HG03280 (cell line): Measurements from ENCODE around the gene RAB6A.
"Not testable (repeated sequence)": the region's sequence is repeated elsewhere in the genome, so short reads cannot be mapped to it uniquely, and the experiment has no call there.

Experiments used
- ATAC-seq: cut with Tn5 transposase; IDR thresholded peaks from one replicate; pipeline ENCODE4 v1.9.1; 2021; ENCODE audit warnings: mild to moderate bottlenecking, moderate library complexity; ENCODE audit not compliant: unreplicated experiment

Gene RAB6A

DNA sequence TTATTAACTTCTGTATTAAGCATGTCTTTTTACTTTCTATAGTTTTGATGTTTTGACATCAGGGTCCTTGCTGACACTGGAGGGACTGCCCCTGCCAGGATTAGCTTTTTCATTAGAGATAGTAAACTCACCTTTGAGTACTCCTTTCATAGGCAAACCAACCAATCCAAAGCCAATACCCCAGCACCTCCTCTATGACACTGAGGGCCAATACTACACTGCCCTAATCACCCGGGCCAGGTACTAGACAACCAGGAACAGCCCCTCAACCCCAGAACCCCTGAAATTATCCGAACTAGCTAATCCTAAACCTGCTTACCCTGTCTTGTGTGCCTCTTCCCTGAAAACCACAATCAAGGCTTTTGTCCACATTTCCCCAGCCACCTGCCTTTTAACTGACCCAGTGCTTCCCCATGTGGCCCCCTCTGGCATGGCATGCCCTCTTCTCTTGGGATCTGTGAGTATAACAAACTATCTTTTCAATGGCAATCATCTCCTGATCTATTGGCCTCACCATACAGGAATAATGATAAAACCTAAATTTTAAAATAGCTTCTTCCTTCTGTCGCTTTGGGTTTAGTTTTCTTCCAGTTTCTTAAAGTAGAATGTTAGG lies 31.2 kb downstream of the RAB6A start:
- ATAC-seq = no peak

DNA sequence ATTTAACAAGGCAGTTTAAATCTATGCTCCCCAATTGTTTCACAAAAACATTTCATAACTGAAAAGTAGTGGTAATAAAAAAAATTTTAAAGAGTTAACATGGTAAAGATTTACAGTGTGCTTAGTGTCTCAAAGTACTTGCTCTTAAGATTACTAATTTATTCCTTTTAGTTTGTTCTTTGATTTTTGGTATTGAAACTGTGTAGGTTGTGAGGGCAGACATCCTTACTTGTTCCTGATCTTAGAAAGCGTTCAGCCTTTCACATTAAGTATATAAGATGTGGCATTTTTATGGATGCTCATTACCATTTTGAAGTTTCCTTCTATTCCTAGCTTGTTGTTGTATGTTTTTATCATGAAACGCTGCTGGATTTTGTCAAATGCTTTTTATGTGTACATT lies 32.9 kb downstream of the RAB6A start:
- no peak for ATAC-seq

DNA sequence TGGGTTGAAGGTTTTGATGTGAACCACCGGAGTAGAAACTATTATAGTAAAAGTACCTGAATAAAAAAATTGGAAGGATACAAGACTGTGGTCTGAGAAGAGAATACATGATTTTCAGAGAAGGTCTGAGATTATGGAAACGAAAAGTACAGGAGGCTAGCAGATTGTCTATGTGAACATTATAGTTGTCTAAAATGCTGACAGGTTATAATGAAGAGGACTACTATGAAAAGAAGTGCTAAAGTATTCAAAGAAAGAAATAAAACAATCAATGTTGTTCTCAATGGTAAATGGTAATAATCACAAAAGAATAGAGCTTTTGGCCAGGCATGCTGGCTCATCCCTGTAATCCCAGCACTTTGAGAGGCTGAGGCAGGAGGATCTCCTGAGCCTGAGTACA lies 34.0 kb downstream of the RAB6A start:
- ATAC-seq = no peak

DNA sequence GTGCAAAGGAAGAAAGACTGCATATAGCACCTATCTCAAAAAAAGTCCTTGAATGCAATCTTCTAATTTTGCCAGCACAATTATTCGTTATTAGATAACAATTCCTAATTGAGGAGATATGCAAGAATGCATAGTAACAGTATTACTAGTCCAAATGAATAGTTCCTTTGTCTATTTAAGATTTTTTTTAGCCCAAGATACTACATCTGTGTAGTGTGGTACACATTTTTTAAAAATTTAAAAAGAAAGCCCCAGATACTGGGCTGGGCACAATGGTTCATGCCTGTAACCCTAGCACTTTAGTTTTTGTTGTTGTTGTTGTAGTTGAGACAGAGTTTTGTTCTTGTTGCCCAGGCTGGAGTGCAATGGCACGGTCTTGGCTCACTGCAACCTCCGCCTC lies 43.7 kb downstream of the RAB6A start:
- ATAC-seq = no peak

DNA sequence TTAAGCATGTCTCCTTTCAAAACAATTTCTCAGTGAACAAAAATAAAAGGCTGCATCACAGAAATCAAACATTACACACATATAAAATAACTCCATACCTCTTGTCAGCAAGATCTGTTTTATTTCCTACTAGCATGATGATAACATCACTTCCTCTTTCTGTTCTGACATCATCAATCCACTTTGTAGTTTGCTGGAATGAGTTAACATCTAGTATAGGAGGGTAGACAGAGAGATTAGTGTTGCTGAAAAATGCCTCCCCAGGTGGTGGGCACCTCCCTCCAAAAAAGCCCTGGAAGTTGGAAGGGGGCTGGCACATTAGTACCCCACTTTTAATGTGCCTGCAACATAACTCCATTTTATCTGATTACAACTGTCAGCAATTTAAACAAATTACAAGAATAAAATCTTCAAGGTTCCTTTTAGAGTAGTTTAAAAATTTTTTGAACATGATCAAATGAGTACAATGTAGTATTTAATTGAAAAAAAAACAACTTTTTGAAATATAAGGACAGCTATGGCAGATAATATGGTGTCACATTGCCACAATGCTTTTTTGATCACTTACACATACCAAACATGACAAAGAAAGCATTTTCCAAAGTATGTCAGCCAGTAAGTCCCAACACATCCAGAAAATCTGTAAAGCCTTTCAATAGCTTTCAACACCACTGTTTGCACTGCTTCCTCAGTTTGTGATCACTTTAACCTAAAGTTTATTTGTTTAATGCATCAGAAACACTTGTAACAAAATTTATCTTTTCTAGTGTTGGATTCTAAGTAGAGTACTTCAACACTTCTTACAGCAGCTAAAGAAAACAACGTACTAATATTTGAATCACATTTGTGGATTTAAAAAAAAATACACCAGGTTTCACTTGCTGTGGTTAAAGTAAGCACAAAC lies 44.5 kb downstream of the RAB6A start:
- no peak for ATAC-seq

DNA sequence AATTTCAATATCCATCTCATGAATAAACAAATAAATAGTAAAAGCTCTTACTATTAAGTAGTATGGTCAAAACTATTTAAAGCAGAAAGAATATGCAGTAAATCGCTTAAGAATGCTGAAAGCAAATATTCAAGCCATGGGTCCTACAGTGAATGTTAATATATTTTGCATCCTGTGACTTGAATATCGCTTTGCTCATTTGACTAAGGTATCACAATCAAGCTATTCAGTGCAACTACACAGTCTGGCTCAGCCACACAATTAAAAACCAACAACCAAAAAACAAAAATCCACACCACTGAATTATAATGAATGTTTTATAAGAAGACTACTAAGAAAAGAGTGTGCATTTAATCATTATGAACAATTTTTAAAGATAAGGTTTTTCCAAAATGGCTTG lies 45.3 kb downstream of the RAB6A start:
- no peak for ATAC-seq

DNA sequence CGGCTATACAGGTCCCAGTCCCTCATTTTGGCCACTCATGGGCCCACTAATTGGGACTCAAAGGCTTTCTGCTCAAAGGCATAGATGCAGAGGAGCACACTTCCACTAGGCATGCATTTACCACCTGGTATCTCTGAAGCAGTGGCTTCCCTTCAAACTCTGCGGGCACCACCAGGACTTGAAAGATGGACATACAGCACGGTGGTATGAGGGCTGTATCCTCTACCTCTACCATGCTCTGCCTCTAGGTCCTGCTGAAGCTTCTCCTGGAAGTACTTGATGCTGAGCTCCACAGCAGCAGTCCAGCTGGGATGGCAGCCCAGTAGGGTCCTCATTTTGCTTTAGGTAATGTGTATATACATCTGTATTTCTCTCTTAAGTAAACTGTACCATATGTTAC lies 49.9 kb downstream of the RAB6A start:
- ATAC-seq = no peak

DNA sequence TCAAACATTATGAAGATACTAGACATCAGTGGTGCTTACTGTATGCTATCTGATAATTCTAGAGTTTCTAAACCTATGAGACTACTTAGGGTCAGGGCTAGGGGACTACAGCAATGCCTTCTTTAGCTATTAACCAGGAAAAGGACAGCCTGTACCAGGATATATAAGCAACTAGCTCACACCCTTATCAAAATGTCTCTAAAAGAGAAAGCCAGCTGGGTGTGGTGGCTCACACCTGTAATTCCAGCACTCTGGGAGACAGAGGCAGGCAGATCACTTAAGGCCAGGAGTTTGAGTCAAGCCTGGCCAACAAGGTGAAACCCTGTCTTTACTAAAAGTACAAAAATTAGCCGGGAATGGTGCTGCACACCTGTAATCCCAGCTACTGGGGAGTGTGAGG lies 55.8 kb downstream of the RAB6A start:
- ATAC-seq = no peak

DNA sequence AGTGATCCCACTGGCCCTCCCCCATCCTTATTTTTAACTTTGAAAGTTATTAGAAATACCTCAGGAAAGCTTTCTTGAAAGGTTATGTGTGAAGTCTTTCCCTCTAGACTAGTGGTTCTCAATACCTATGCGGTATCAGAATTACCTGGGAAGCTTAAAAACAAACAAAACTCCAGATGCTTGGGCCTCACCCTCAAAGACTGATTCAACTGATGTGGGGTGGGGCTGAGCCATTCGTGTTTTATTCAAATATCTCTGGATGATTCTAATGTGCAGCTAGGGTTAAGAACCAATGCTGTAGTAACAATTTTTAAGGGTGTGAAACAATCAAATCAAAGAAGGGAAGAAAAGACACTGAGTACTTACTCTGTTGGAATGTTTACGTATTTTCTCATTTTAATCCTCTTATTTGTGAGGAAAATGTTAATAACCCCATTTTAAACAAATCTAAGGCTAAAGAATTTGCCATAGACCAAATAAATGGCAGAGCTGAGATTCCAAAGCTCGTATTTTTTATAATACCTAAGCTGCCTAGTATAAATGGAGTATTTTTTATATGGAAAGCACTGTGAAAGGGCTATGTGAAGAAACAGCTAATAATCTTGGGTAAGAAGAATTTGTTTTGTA lies 66.9 kb downstream of the RAB6A start:
- ATAC-seq = no peak

DNA sequence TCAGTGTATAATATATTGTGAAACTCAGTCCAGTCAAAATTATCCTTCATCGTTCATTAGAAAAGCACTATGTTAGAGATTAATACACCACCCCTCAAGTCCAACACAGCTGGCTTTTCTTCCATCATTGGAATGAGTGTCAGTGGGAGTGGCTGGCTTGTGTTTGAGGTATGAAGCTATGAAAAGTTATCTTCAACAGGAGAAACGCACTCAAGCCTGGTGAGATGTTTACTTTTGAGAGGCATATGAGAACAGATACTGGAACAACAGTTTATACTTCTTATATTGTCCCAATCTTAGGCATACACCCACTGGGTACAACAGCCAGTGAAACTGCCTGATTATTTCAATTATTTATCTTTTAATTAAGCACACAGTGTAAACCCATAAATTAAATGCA lies 80.2 kb downstream of the RAB6A start:
- no peak for ATAC-seq

DNA sequence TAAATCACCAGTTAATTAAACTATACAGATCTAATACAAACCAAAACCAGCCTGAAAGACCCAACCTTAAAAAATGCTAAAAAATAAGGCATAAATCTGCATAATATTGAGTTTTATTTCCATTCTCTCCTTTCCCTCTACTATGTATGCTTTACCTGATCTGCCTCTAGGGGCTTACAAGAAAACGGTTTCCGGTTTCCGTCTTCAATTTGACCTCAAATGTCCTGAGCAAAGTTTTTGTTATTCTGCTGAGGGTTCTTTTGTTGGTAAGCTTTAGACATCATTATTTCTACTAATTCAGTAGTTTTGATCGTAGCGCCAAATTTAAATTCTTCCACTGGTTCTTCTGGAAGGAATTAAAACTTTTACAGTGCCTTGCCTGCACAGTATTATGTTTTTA lies 84.3 kb downstream of the RAB6A start:
- not testable (repeated sequence) for ATAC-seq

DNA sequence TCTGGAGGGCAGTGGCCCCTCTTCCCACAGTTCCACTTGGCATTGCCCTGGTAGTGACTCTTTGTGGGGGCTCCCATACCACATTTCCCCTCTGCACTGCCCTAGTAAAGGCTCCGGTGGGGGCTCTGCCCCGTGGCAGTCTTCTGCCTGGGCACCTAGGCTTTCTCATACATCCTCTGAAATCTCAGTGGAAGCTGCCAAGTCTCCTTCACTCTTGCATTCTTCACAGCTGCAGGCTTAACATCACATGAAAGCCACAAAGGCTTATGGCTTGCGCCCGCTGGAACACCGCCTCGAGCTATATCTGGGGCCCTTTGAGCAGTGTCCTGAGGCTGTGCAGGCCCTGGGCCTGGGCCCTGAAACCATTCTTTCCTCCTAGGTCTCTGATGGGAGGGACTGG lies 89.2 kb downstream of the RAB6A start:
- ATAC-seq = no peak

DNA sequence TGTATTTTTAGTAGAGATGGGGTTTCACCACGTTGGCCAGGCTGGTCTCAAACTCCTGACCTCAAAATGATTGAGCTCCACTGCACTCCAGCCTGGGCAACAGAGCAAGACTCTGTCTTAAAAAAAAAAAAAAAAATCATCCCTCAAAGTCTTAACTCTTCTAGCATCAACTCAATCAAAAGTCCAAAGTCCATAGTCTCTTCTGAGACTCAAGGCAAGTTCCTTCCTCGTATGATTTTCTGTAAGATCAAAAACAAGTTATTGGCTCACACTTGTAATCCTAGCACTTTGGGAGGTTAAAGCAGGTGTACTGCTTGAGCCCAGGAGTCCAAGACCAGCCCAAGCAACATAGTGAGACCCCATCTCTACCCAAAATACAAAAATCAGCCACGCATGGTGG lies 90.1 kb downstream of the RAB6A start:
- ATAC-seq = no peak

DNA sequence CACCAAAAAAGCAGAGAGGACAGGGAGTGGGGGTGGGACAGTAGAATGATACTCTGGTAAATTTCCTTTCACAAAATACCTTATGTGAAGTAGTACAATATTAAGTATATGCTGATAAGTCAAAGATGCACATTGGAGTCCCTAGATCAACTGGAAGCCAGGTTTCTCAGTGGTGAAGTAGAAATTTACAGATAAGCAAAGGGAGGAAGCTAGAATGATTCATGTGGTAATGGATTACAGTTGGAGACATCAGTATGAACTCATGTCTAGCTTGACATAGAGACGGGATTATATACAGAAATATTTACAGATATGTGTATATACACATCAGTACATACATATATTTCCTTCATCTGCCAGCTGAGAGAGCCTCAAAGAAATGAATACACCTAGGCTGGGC lies 93.0 kb downstream of the RAB6A start:
- no peak for ATAC-seq

DNA sequence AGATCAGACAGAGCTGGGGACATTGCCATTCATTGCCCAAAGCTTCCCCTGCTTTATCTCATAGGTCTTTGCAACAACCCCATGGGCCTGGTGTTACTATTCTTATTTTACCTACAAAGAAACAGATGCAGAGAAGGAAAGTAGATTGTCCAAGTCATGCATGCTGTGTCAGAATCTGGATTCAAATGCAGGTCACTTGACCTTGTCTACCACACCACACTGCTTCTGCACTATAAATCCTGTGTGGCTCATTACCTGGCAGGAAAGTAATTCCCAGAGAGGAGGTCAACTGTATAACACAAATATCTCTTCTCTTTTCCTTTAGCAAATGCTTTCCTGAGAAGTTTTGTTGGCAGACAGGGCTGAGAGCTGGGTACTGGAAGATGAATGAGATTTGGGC lies 96.0 kb downstream of the RAB6A start:
- no peak for ATAC-seq

DNA sequence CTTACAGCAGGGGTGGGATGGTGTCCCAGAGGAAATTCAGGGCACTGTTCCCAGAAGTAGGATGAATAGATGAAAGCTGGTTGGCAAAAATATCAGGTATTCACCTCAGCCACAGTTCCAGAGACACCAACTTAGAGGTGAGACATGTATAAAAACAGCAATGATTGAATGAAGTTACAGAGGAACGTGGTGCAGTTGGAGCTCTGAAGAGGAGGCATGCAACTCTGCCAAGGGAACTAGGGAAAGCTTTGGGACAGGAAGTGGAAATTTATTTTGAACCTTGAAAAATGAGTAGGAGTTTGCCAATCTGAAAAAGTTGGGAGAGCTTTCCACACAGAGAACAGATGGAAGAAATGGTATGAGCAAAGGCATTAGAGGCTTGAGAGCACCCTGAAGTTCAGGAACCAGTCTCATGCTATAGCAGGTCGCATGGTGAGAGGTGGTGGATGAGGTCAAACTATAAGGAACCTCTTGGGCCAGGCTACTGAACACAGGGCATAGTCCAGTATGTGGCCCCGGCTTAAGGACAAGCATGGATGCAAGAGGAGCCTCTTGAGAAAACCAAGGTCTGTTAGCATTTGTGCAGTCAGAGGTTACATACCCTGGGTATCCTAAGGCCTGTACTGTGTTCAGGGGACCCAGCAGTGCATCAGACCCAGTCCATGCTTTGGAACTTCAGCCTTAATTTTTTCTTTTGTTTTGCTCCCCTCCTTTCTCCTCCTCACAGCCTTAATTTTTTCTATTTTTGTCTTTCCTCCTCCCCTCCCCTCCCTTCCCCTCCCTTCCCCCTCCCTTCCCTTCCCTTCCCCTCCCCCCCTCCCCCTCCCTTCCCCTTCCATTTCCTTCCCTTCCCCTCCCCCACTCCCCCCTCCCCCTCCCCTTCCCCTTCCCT lies 97.0 kb downstream of the RAB6A start:
- ATAC-seq = no peak

DNA sequence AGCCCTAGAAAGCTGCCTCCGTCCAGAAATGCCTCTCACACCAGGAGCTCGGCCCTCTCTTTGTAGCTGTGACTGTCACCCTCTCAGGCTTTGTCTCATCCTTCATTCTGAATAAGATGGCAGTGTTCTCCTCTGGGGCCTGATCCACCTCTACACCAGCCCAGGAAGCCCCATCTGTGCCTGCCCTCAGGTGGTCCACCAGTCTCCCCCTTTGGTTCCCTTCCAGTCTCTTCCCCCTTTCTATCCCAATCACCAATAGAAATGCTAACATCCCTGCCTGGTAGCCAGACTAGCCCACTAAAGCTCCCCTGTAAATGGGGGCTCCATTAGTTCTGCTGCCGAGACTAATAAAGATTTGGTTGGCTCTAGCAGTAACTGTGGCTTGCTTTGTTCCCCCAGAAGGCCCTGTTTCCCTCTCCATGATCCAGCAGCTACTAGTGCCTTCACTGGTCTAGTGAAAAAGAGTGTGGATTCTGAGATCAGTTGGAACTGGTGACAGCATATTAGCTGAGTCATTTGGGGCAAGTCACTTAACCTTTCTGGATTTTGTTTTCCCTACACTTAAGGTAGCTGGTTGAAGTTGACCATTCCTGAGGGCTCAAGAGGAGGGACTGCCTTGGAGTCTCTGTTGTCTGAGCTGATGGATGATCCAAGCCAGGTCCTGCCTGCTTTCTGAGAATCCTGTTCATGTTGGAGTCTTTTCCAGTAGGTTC lies 98.3 kb downstream of the RAB6A start:
- ATAC-seq = no peak

DNA sequence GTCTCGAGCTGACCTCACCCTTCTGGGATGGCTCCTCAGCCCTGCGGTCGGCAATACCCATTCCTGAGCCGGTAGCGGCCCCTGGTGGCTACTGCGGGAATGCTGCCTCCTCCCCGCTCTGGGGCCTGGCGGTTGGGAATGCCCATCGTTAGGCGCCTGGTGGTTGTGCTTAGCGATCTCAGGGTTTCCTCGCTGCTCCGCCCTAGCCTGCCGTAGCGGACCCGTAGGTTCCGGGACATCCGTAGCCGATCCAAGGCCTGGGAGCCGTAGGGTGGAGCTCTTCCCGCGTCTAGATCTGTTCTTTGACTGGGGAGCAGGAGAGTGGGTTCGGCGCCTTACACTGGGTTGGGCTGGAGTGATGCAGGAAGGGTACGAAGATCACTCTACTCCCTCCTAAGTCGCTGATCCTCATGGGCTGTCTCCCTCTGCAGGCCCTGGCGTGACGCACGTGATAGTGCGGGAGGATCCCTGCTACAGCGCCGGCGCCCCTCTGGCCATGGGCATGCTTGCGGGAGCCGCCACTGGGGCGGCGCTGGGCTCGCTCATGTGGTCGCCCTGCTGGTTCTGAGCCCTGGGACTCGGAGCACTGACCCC lies 99.7 kb downstream of the RAB6A start:
- ATAC-seq = peak; percentile 71

DNA sequence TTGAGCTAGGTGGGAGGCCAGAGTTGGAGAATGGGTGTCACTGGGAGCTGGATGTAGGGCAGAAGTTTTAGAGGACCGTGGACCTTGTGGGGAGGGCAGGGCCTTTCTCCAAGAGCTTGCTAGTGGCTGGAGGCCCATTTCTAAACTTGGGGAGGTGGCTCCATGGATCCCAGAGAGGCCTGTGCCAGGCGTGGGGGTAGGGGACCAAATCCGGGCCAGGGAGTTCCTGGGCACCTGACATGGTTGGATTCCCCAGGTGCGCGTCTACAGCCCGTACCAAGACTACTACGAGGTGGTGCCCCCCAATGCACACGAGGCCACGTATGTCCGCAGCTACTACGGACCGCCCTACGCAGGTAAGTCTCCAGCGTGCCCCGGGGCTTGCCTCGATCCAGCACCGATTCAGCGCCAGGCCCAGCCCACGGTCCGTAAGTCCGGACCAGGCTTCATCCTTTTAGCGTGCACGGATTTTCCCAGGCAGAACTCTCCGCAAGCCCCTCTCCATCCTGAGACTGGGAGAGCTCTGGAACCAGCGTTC lies 100.3 kb downstream of the RAB6A start:
- ATAC-seq = no peak

DNA sequence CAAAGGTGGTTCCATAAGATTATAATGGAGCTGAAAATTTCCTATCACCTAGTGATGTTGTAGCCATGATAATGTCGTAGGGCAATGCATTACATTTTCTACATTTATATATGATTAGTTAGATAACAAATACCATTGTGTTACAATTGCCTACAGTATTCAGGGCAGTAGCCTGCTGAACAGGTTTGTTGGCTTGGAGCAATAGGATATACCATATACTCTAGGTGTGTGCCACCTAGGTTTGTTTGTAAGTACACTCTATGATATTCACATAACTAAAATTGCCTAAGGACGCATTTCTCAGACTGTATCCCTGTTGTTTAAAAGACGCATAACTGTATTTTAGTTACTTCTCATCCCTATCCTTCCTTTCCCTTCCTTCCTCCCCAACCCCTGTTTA lies 100.9 kb downstream of the RAB6A start:
- no peak for ATAC-seq
